Posterior cingulate gyrus (tissue), 11 donors: Measurements from ENCODE around the gene BRME1.

Source experiments
- DNase-seq, 10 donors: peaks; one replicate each; pipeline versions ENCODE4 v3.0.0 to v3.0.0-alpha.2; 2020 to 2021; ENCODE audit warnings: mixed read lengths in 3 of 10
- intact Hi-C: fragments of 100-400 bp; cut with DNase I; formaldehyde crosslinking; loops from one replicate; pipeline ENCODE4 v1.15.1; 2023

The BRME1 gene

DNA sequence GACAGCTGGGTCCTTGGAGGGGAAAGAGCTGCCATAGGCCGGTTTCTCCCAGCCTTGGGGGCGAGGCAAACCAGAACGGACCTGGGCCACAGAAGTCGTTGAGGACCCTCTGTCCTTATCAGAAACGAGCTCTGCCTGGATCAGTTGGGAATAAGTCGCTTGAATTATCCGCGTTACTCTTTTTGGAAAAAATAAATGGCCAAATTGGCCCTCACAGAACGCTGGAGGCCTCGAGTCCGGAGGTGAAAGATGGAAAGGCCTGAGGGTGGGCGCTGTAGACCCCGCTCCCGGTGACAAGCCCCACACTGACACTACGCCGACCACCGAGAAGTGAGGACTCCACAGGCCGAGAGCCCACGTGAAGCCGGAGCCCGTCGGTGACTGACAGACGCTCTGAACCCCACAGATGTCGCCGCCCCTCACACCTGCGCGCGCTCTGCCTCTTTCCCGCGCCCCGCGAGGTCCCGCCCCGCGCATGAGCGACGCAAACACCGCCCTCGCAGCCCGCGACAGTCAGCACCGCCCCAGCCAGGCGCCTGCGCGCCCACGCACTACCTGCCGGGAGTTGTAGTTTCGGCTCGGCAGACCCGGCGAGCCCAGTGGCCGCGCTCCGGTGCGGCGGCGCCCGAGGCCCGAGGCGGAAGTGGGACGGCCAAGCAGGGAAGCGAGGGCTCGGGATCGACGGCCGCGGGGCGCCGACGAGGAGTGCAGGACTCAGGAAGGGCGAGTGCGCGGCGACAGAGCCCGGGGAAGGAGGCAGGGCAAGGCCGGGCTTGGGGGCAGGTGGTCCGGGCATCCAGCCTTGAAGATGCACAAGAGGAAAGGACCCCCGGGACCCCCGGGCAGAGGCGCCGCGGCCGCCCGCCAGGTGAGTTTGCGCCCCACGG, at the start of gene BRME1, which contains the start of gene CC2D1A:
Gene BRME1, minus strand, starts transcription at position 484 of the 887 bp plus-strand sequence. CDS start 1,225 bp downstream, outside the sequence.
Gene CC2D1A, plus strand, starts transcription at position 568 of the 887 bp plus-strand sequence. Its CDS starts 241 bp downstream, at position 809.
- peak; percentile 90 to 99 (median 96) for DNase-seq
- intact Hi-C loops, result loop anchor here (10.0 kb wide), 1 partner anchor 49 kb away; the partner anchor contains the start of gene DCAF15

DNA sequence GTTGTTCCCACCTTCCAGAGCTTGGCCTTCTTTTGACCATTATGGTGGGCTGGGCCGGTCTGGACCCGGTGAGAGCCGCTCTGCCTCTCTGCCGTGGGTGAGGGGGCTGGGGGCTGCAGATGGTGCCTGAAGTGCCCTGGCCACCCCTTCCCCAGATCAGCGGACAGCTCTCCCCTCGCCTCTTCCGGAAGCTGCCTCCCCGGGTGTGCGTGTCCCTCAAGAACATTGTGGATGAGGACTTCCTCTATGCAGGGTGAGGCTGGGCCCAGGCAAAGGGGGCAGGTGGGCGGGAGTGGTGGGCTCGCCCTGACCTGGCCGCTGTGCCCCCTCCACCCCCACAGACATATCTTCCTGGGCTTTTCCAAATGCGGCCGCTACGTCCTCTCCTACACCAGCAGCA, 48.3 kb upstream of the BRME1 start:
- DNase-seq, result no peak
- intact Hi-C loops, result loop anchor here (5.0 to 10.0 kb wide), 2 partner anchors 48 to 49 kb away; partner anchors contain the start of genes BRME1 and CC2D1A

DNA sequence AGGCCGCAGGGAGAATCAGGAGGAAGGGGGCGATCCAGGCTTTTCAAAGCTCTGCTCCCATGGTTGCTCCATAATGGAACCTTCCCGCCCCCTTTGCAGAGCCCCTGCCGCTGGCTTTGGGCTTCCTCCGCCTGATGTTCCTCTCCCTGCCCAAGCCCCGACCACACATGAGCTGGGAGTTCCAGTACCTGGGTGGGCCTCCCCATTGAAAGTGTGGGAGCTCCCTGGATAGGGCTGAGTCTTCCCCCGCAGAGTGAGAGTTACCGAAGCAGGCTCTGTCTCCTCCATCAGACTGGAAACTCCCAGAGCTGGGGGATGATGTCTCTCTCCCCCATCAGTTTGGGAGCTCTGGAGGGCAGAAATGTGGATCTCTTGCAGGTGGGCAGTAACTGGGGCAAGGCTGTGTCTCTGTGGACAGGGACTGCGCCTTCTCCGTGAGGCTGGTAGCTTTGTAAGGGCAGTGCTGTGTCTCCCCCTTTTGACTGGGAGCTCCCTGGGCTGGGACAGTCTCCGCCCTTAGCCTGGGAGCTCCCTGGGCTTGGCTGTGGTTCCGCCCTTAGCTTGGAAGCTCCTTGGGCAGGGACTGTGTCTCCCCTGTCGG, 47.1 kb upstream of the BRME1 start:
- intact Hi-C loops, result loop anchor here (5.0 to 10.0 kb wide), 2 partner anchors 48 to 49 kb away; partner anchors contain the start of genes BRME1 and CC2D1A
- DNase-seq, result no peak

DNA sequence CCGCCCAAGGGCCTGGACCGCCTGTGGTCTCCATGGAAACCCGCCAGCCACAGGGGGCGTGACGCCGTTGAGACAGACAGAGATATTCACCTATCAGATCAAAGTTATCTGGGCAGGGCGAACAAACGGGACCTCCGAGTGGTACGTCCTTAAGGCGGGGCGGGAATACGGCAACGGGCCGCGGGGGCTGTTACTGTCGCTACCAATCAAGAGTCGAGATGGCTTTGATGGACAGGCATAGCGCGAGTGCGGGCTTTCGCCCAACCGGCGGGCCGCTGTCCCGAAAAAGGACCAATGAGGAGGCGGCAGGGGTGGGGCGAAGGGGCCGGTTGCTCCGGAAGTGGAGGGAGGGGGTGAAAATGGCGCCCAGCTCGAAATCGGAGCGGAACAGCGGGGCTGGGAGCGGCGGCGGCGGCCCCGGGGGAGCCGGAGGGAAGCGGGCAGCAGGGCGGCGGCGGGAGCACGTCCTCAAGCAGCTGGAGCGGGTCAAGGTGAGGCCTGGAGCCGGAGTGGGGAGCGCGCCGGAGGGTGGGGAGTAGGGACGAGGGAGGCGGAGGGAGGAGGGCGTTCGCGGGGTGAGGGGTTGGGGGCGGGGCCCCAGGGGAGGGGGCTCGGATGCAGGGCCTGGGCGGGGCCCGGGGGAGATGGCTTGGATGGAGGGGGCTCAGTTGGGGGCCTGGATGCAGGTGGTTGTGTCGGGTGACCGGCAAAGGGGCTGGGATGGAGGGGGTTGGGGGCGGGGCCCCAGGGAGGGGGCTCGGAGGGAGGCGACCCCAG, 46.4 kb upstream of the BRME1 start, which contains the start of gene DCAF15:
Gene DCAF15, plus strand, starts transcription at position 356 of the 777 bp plus-strand sequence. Its CDS starts 4 bp downstream, at position 360.
- peak; percentile 99 to 100 (median 100) for DNase-seq

DNA sequence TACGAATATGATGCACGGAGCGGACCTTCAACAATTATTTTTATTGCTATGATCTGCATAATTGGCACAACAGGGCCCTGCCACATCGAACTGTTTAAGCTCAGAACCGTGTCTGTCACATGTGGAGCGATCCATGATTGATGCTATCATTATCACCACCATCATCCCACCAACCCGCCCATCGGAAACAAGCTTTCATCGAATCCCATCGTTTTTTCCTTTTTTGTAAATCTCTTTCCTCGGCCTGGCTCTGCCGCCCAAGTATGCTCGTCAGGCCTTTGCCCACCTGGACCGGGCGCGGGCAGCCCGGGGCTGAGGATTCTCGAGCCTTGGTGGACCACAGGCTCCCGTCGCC, 45.9 kb upstream of the BRME1 start:
- no peak for DNase-seq
- intact Hi-C loops, result loop anchor here (5.0 to 10.0 kb wide), 2 partner anchors 47 to 51 kb away; partner anchors contain the start of genes BRME1 and CC2D1A

More for the DNA sequence above, 46.4 kb upstream of the BRME1 start, which contains the start of gene DCAF15:
- intact Hi-C loops, result loop anchor here (5.0 to 10.0 kb wide), 2 partner anchors 48 to 50 kb away; partner anchors contain the start of genes BRME1 and CC2D1A

DNA sequence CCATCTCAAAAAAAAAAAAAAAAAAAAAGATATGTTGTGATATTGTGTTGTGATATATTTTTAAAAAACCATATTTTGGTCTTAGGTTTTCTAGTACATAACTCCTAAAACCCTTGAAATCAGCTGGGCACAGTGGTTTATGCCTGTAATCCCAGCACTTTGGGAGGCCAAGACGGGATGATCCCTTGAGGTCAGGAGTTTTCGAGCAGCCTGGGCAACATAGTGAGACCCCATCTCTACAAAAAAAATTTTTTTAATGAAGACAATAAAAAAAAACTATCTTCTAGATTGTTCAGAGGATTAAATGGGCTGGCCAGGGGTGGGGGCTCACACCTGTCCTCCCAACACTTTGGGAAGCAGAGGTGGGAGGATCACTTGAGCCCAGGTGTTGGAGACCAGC, 45.1 kb upstream of the BRME1 start:
- no peak for DNase-seq
- intact Hi-C loops, result loop anchor here (5.0 to 10.0 kb wide), 2 partner anchors 46 to 51 kb away; partner anchors contain the start of genes BRME1 and CC2D1A

DNA sequence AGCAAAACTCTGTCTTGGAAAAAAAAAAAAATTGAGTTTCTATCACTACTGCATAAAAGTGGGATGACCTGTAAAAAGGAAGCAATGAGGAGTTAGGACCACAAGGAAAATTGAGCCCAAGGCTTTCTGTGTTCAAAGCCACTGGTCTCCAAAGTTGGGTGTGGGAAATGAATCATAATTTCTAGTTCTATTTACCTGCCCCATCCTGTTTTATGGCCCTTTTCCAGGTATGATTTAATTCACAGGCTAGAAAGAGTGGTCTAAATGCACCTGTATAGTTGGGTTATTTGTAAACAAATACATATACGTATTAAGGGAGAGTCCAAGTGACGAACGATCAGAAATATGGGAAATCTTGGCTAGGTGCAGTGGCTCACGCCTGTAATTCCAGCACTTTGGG, 40.5 kb upstream of the BRME1 start:
- no peak for DNase-seq
- intact Hi-C loops, result no loop called here

DNA sequence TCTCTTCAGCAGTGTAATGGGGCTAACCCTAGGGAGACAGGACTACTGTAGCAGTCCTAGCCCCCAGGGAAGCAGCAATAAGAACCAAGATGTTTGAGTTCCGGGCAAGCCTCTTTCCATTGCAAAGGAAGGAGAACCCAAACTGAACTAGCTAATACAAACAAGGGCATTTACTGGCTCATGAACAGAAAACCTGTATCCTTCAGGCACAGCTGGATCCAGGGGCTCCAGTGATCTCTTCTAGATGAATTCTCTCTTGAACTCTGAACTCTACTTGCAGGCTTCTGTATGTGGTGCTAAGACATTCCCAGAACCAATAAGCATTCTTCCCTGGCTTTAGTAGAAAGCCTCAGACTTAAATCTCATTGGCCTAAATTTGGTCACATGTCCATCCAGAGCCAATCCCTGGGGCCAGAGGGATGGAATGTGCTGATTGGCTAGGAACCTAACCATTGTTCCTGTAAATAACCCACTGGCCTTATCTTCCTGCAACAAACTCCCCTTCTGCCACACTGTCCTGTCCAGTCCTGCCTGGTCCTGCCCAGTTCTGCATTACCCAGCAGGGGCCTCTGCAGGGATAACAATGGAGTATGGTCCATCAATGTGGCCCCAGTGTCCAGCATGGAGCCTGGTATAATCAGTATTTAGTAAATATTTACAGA, 36.2 kb upstream of the BRME1 start:
- intact Hi-C loops, result no loop called here
- DNase-seq, result no peak

DNA sequence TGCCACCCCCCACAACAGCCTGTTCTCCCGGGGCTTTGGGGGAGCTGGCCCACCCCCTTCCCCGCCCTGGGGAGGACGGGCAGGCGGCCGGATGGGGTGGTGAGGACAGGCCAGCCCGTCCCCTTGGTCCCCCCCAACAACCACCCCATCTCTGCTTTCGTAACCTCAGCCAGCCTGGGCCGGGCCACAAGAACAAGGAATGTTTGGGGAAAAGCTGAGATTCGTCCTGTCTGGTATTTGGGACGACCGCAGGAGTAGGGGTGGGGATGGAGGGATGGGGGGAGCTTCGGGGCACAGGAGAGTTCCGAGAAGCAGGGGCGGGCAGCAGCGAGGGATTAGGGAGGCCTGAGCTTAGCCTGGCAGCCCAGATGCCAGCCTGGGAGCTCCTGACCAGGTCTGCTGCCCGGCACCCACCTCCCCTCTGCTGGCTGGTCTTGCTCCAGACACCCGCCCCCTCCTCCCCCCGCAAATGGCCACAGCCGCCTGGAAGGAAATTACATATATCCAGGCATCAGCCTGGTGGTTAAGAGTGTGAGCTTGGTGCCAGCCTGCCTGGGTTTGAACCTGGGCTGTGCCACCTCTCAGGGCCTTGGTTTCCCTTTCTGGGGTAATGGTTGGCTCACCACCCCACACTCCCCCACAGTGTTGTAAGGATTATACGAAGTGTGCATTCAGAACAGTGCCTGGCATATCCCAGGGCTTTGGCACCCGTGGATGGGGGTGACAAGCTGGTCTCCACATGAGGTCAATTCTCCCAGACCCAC, 32.6 kb upstream of the BRME1 start, which contains the start of gene PODNL1:
Gene PODNL1, minus strand, starts transcription at position 117 of the 764 bp plus-strand sequence. CDS start 236 bp downstream, outside the sequence.
- no peak for DNase-seq
- intact Hi-C loops, result no loop called here

DNA sequence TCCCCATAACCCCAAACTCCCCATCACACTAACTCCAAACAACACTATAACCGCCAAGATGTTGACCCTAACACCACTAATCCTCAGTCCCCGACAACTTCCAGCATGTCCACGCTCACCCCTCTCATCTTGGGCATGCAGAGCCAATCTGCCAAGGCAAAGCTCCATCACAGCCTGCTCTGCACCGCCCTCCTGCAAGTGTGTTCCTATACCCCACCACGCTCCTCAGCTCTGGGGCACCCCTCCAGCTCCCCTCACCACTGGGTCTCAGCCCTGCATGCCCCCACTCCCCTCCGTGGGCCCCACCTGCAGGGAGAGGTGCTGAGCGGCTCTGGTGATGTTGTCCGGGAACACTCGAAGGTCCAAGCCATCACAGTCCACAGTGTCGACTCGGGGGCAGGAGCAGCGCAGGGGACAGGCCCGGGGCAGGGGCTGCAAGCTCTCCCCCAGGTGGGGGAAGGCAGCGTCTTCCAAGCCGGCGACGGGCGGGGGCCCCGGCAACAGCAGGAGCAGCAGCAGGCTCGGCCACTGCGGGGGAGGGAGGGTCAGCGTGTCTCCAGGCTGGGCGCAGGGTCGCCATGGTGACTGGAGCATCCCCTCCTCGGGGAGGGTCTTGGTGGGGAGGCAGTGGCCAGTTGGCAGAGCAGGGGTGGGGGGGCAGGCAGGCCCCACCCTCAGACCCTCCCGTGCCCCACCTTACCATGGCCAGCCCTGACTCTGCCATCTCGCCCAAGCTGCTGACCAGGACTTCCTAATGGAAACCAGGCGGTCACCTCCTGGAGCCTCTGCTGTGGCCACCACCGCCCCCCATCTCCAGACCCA, 31.8 kb upstream of the BRME1 start:
- intact Hi-C loops, result no loop called here
- DNase-seq, result no peak

DNA sequence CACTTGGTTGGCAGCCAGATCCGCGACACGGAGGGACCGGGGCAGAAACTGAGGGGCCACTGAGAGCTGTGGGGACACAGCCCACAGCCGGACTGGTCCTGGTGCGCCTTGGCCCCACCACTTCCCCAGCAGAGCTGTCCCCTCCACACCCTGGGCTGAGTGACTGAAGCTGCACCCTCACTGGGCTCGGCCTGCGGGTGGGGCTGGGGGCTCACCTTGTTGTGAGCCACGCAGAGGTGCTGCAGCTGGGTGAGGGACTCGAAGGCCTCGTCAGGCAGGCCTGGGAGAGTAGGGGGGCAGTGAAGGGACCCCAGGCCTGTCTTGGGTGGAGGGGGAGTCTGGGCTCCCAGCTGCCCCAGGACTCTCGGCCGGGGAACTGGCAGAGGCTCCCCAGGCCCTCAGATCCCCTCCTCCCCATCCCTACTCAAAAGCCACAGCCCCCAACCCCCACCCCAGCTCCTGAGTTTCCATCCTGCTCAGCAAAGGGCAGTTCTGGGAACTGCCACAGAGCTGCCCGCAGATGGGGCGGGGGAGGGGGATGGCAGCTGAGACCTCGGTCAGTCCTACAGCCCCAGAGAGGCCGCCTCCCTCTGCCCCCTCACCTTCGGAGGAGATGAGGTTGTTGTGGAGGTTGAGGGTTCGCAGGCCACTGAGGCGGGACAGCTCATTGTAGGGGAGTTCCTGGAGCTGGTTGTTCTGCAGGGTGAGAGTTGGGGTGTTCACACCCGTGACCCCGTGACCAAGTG, 30.0 kb upstream of the BRME1 start:
- no peak for DNase-seq
- intact Hi-C loops, result no loop called here

DNA sequence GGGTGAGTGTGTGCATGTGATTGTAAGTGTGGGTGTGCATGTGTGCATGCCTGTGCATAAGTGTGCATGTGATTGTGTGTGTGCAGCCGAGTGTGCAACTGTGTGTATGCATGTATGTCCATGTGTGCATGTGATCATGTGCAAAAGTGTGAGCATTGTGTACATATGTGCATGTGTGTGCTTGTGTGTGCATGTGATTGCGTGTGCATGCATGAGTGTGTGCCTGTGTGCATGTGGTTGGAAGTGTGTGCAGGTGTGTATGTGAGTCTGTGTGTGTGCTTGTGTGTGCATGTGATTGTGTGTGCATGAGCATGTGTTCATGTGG, 28.8 kb upstream of the BRME1 start:
- intact Hi-C loops, result no loop called here
- DNase-seq, result no peak

DNA sequence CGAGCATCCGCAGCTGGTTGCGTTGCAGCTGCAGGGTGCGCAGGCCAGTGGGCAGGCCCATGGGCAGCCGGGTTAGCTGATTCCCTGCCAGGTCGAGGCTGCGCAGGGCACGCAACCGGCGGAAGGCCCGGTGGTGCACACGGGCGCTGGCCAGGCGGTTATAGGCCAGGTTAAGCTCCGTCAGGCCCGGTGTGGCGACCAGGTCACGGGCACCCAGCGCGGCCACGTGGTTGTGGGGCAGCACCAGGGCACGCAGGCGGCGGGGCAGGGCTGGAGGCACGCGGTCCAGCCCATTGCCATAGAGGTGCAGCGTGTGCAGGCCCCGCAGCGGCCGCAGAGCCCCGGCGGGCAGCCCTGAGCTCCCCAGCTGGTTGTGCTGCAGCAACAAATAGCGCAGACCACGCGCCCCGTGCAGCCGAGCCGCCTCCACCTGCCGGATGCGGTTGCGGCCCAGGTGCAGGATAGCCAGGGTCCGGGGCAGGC, 27.0 kb upstream of the BRME1 start:
- no peak for DNase-seq
- intact Hi-C loops, result no loop called here

DNA sequence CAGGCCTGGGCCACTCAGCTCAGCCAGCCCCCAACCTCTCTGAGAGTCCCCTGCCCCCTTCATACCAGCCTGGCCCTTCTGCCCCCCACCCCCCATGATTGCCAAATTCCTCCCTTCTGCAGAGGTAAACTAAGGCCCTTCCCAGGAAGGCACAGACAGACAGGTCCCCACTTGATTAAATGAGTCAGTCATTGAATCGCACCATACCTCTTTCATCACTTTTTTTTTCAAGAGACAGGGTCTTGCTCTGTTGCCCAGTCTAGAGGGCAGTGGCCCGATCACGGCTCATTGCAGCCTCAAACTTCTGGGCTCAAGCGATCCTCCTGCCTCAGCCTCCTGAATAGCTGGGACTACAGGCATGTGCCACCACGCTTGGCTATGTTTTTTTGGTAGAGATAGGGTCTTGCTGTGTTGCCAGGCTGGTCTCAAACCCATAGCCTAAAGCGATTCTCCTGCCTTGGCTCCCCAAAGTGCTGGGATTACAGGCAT, 26.3 kb upstream of the BRME1 start:
- DNase-seq, result no peak
- intact Hi-C loops, result no loop called here

DNA sequence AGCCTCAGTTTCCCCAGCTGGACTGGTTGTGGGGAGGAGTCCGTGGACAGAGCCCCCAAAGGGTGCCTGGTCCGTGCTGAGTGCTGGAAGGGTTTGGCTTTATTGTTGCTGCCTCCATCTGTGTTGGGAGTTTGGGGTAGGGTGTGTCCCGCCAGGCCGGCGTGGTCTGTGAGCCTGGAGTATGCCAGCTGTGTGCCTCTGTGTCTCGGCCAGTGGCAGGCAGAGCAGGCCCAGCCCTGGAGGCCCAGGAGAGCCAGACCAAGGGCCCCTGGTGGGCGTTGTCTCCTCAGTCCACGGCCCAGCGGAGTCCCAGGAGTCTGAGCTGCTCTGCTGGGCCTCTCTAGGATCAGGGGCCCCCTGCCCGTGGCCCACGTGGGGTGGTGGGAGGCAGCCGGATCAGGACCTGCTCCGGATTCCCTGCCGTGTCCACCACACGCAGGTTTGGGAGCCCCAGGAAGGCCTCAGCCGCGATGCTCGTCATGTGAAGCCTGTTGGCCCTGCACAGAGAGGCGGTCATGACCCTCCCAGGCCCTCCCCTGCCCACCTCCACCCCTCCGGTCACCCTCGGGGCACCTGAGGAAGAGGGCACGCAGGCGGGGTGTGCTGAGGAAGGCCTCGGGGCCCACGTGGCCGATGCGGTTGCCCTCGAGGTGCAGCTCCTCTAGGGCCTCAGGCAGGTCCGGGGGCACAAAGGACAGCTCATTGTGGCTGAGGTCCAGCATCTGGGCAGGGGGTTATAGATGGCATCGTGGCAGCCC, 25.7 kb upstream of the BRME1 start:
- DNase-seq, result no peak
- intact Hi-C loops, result no loop called here

DNA sequence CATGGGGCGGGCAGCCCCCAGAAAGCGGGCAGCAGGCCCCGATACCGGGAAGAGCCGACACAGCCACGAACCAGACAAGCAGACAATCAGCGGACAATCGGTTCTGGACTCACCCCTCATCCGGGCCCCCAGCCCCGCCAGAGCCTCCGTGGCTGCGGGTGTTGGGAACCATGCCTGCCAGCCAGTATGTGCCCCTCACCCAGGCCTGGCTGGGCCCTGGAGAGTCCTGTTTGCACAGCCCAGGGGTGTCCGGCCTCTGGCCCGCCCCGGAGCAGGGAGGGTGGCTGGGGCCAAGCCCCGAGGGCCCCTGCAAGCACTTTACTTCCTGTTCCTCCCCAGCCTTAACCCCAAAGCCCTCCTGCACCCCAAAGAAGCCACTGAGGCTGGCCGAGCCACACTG, 24.5 kb upstream of the BRME1 start:
- intact Hi-C loops, result no loop called here
- DNase-seq, result no peak
